ENCODE results near the gene TMEM79.

GRCh38 chr1:156244712-156245111, 39.4 kb upstream of the TMEM79 start:
- TF ChIP-seq POLR2AphosphoS5 (IDR thresholded peaks at IDR 0.05; ENCODE audit: borderline replicate concordance, low read depth, low read length), result no peak
- TF ChIP-seq EZH2 (IDR thresholded peaks at IDR 0.05), result no peak
- no peak for TF ChIP-seq FOXP2 (optimal IDR thresholded peaks at IDR 0.05; ENCODE audit: control extremely low read depth, extremely low read length, insufficient read depth)

All from SK-N-MC (cell line).